Esophagus squamous epithelium (tissue), 5 donors: ENCODE measurements around the gene SPACDR. TPM values are rescaled to one million over a fixed set of nuclear protein-coding genes. Genes with fewer than 3 reads are reported as not detected.
"Not testable (repeated sequence)": the region's sequence is repeated elsewhere in the genome, so short reads cannot be mapped to it uniquely, and the experiment has no call there.

Experiments
- DNase-seq: peaks from one replicate; lab custom pipeline; 2025; lab: John Stamatoyannopoulos, UW
- H3K27ac ChIP-seq, 4 donors: fragments of 200-600 bp; sonication (generic); one replicate each; pipeline ENCODE4 v1.5.1; 2016 to 2019; ENCODE audit warnings: mild to moderate bottlenecking in 1 of 4
- H3K27me3 ChIP-seq, 4 donors: fragments of 200-600 bp; sonication (generic); 1 replicate in 3 of 4; 2 replicates in 1 of 4; pipeline versions ENCODE4 v1.5.1 to v1.6.0; 2017 to 2021; ENCODE audit warnings: antibody characterized with exemption in 1 of 4
- H3K36me3 ChIP-seq, 3 donors: fragments of 200-600 bp; sonication (generic); one replicate each; pipeline ENCODE4 v1.5.1; 2016 to 2019
- H3K4me1 ChIP-seq, 3 donors: fragments of 200-600 bp; sonication (generic); one replicate each; pipeline ENCODE4 v1.5.1; 2017 to 2019
- H3K4me3 ChIP-seq, 4 donors: fragments of 200-600 bp; sonication (generic); 1 replicate in 3 of 4; 2 replicates in 1 of 4; pipeline ENCODE4 v1.5.1; 2016 to 2019; ENCODE audit warnings: mild to moderate bottlenecking in 2 of 4, moderate library complexity in 1 of 4
- H3K9me3 ChIP-seq, 3 donors: fragments of 200-600 bp; sonication (generic); one replicate each; pipeline ENCODE4 v1.5.1; 2016 to 2019
- CTCF ChIP-seq, 6 experiments: fragments of 450-650 bp in 4 of 6; fragments of 200-600 bp in 2 of 6; sonication (generic) in 2 of 6; IDR thresholded peaks; one replicate each; pipeline ENCODE4 v1.5.1; 2016 to 2019; ENCODE audit warnings: antibody characterized with exemption in 6 of 6, mild to moderate bottlenecking in 4 of 6, moderate library complexity in 4 of 6
- POLR2A ChIP-seq, 4 donors: fragments of 450-650 bp; IDR thresholded peaks; one replicate each; pipeline ENCODE4 v1.6.1; 2017; ENCODE audit warnings: antibody characterized with exemption in 4 of 4, mild to moderate bottlenecking in 4 of 4, moderate library complexity in 3 of 4
- WGBS, 2 donors: methylation state at CpG; one replicate each; pipeline ENCODE4 v1.1.5; 2018; 5-methylcytosine and 5-hydroxymethylcytosine counted together
- intact Hi-C: fragments of 100-400 bp; cut with DNase I; formaldehyde crosslinking; loops from one replicate; pipeline ENCODE4 v1.15.0; 2022
- total RNA-seq, 4 donors: library from RNA; depleted of rRNA; stranded (reverse); fragments of >200 nt; gene quantifications; one replicate each; pipeline ENCODE4 v1.1.0, GENCODE V29; 2016
- donor health status: DM: yes; HTN: yes; CAD: no.

SPACDR gene
- total RNA-seq, 4 donors from 2014 or later, result not detected

DNA sequence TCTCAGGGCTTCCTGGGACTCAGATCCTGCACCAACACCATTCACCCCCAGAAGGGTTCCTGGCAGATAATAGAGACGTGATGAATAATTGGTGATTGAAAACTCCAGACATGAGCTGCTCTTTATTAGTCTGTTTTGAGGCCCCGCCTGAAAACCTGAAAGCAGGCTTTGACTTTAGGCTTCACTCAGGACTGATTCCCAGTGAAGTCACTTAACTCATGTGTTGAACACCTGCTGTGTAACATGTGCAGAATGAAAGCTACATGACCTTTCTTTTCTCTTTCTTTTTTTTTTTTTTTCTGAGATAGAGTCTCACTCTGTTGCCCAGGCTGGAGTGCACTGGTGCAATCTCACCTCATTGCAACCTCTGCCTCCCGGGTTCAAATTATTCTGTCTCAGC lies 8.9 kb downstream of the SPACDR start:
- no peak for TF ChIP-seq POLR2A (IDR thresholded peaks at IDR 0.05)
- TF ChIP-seq CTCF (IDR thresholded peaks at IDR 0.05), result no peak
- 78 to 82% methylated on average over 3 of the region's 3 CpGs for WGBS, 2 donors
- no peak for DNase-seq
- H3K4me1 ChIP-seq, result peaks cover 0 to 9% (median 7%) of the 10 kb centered on the region in 3 donors
- H3K4me3 ChIP-seq, result no peak overlapping the region
- intact Hi-C loops, result no loop called here
- H3K36me3 ChIP-seq, result no peaks in the 10 kb centered on the region
- no peaks in the 10 kb centered on the region for H3K9me3 ChIP-seq
- H3K27ac ChIP-seq, result no peak overlapping the region
- no peaks in the 10 kb centered on the region for H3K27me3 ChIP-seq

GRCh38 chr7:100453854-100454253 lies 10.2 kb downstream of the SPACDR start:
- H3K27me3 ChIP-seq, H3K4me3 ChIP-seq, H3K27ac ChIP-seq, DNase-seq, H3K36me3 ChIP-seq, intact Hi-C loops, H3K9me3 ChIP-seq: not testable (repeated sequence)
- H3K4me1 ChIP-seq, result peaks cover 0 to 16% (median 10%) of the 10 kb centered on the region in 3 donors
- 83 to 88% methylated on average over 5 to 8 of the region's 8 CpGs for WGBS, 2 donors

DNA sequence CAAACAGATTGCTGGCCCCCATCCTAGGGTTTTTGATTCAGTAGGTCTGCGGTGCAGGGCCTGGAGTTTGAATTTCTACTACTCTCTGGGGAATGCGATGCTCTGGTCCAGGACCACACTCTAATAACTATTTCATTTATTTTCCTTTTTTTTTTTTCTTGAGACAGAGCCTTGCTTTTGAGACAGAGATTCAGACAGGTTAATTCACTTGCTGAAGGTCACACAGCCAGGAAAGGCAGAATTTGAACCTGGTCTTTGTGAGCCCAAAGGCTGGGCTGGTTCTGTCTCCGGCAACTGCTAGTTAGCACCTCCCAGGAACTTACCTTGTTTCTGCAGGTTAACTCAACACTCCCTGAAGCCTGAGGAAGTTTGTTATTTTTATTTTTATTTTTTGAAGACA lies 11.5 kb downstream of the SPACDR start:
- intact Hi-C loops, result no loop called here
- H3K4me1 ChIP-seq, result peaks cover 0 to 16% (median 10%) of the 10 kb centered on the region in 3 donors
- no peaks in the 10 kb centered on the region for H3K27me3 ChIP-seq
- H3K36me3 ChIP-seq, result no peaks in the 10 kb centered on the region
- H3K4me3 ChIP-seq, result no peak overlapping the region
- H3K27ac ChIP-seq, result no peak overlapping the region
- 68 to 72% methylated on average over 3 of the region's 3 CpGs for WGBS, 2 donors
- H3K9me3 ChIP-seq, result no peaks in the 10 kb centered on the region
- DNase-seq, result no peak
- no peak for TF ChIP-seq POLR2A (IDR thresholded peaks at IDR 0.05)
- TF ChIP-seq CTCF (IDR thresholded peaks at IDR 0.05), result no peak

DNA sequence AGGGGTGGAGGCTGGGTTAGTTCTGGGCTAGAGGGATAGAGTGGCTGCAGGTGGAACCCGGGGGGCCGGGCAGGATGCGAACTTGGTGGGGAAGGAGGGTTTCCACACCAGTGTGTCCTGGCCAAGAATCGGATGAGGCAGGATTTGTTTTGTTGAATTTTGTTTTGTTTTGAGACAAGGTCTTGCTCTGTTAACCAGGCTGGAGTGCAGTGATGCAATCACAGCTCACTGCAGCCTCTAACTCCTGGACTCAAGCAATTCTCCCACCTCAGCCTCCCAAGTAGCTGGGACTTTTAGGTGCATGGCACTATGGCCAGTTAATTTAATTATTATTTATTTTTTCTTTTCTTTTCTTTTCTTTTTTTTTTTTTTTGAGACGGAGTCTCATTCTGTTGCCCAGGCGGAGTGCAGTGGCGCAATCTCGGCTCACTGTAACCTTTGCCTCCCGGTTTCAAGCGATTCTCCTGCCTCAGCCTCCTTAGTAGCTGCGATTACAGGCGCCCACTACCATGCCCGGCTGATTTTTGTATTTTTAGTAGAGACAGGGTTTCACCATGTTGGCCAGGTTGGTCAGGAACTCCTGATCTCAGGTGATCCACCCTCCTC lies 14.8 kb downstream of the SPACDR start:
- Histone ChIP-seq H3K4me3 (no peak overlapping the region), H3K36me3 (no peaks in the 10 kb centered on the region), H3K4me1 (peaks cover 0 to 34% (median 5%) of the 10 kb centered on the region in 3 donors), H3K9me3 (no peaks in the 10 kb centered on the region), H3K27me3 (no peaks in the 10 kb centered on the region), H3K27ac (peak overlapping the region in 1 of 4 donors; percentile 90)
- intact Hi-C loops, result no loop called here
- no peak for DNase-seq
- 84 to 87% methylated on average over 8 to 13 of the region's 13 CpGs for WGBS, 2 donors
- no peak for TF ChIP-seq POLR2A (IDR thresholded peaks at IDR 0.05)
- no peak for TF ChIP-seq CTCF (IDR thresholded peaks at IDR 0.05)

DNA sequence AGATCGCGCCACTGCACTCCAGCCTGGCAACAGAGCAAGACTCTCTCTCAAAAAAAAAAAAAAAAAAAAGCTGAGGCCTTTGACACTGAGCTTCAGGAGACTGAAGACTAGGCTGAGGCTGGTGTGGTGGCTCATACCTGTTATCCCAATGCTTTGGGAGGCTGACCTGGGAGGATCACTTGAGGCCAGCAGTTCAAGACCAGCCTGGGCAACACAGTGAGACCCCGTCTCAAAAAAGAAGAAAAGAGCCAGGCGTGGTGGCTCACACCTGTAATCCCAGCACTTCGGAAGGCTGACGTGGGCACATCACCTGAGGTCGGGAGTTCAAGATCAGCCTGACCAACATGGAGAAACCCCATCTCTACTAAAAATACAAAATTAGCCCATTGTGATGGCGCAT lies 16.7 kb downstream of the SPACDR start:
- H3K36me3 ChIP-seq, DNase-seq, H3K4me3 ChIP-seq, H3K27me3 ChIP-seq, intact Hi-C loops, H3K27ac ChIP-seq, H3K9me3 ChIP-seq: not testable (repeated sequence)
- 94 to 96% methylated on average over 3 to 6 of the region's 8 CpGs for WGBS, 2 donors
- peaks cover 0 to 38% (median 5%) of the 10 kb centered on the region in 3 donors for H3K4me1 ChIP-seq

DNA sequence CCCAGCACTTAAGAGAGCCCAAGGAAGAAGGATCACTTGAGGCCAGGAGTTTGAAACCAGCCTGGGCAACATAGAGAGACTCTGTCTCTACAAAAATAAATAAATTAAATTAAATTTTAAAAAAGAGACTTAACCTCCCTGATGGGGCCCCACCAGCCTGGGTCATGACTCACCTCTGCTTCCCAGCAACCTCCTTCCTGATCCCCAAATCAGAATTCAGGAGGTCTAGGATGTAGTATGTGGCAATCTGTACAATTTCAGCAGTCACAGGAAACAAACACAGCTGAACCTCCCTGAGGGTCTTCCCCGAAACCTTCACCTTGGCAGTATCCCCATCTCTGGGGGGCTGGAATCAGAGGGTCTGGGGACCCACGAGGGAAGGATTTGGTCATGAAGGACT lies 18.0 kb downstream of the SPACDR start:
- Histone ChIP-seq H3K4me3 (no peak overlapping the region), H3K36me3 (no peaks in the 10 kb centered on the region), H3K27me3 (no peaks in the 10 kb centered on the region), H3K27ac (peak overlapping the region in 3 of 4 donors; percentile 17 to 46 (median 37)), H3K9me3 (no peaks in the 10 kb centered on the region), H3K4me1 (peaks cover 0 to 38% (median 5%) of the 10 kb centered on the region in 3 donors)
- DNase-seq, result no peak
- 40 to 92% methylated on average over 1 to 2 of the region's 2 CpGs for WGBS, 2 donors
- intact Hi-C loops, result no loop called here
- TF ChIP-seq CTCF (IDR thresholded peaks at IDR 0.05) (no peak), POLR2A (IDR thresholded peaks at IDR 0.05) (no peak)
